Stimulated activated CD8-positive, alpha-beta memory T cell treated with anti-CD3 and anti-CD28 coated beads, Interleukin-4, amount 100 ng/mL, for 48 hours (primary cell): ENCODE results near the gene VTCN1.

Experiments used
- DNase-seq: peaks from one replicate; pipeline ENCODE4 v3.0.0-alpha.2; 2020

Gene VTCN1

DNA sequence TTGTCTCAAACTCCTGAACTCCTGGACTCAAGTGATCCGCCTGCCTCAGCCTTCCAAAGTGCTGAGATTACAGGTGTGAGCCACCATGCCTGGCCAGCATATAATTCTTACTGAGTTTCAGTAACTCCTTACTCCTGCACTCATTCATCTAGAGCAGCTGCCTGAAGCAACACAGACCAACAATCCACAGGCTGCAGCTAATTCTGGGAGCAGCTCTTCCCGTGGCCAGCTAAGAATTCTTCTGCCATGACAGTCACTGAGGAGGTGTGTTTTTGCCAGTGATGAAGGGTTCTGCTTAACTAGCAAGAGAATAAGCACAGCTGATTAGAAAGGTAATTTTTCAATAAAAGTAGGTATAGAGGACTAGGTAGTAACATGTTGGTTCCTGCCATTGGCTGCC, 5.4 kb downstream of the VTCN1 start:
- DNase-seq, result no peak

DNA sequence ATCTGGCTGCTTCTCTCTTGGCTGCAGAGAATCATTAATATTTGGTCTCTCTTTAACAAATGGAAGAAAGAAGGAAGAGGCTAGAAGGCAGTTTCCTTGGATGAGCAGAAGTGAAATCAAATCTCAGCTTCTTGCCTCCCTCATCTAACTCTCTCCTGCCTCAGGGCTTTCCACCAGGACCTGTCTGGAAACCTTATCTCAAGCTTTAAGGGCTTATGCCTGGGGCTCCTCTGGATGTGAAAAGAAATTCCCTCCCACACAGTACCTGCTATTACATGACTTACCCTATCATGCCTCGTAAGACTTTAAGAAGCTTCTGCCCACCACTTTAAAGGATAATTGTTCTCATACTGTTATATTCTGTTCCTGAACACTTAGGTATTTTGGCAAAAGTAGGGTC, 8.9 kb downstream of the VTCN1 start:
- no peak for DNase-seq

DNA sequence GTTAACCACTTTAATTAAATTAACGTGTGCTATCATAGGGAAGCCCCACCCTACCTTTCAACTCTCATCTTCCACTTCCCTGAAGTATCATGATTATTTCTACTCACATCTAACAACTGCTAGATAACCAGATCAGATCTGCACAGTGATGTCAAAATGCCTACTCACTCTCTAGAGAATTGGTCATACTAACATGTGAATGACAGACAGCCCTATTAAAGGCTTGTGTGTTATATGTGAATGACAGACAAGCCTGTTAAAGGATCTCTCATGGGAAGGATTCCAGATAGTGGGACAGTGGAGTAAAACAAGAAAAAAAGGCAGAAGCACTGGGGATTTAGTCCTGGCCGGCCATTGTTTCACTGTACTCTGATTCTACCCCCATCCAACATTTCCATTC, 12.6 kb downstream of the VTCN1 start:
- no peak for DNase-seq

GRCh38 chr1:117189726-117190125, 21.0 kb downstream of the VTCN1 start:
- no peak for DNase-seq

DNA sequence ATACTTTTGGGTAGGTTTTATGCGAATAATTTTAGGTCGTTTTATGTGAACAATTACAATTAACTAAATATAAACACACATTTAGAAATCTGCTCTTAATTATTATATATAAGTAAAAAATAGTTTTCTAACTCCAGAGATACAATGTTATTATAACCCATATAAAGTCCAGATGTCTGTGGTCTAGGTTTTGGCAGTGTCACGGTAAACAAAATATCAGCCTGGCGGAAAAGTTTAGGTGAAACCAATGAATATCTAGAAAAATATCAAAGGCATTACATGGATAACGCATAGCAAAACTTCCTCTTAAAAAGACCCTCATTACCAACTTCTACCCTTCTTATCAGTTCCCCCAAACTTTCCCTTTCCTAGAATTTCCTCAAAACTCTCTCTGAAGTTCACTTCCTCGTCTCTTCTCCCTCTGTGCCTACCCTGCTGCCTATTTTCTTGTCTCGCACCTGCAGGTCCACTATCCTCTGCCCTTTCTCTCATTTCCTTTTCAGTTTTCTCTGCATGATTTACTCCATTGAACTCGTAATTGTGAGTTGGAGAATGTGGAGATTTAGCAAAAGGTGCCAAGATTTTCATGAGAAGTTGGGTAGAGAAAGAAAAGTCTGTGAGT, 21.8 kb downstream of the VTCN1 start:
- no peak for DNase-seq

GRCh38 chr1:117188170-117188815, 22.4 kb downstream of the VTCN1 start:
- no peak for DNase-seq

- no peak for DNase-seq
Observed at GRCh38 chr1:117183112-117183511, 27.6 kb downstream of the VTCN1 start.

GRCh38 chr1:117182319-117182718, 28.4 kb downstream of the VTCN1 start:
- no peak for DNase-seq

- DNase-seq, result no peak
Observed at GRCh38 chr1:117181630-117182041, 29.1 kb downstream of the VTCN1 start.

DNA sequence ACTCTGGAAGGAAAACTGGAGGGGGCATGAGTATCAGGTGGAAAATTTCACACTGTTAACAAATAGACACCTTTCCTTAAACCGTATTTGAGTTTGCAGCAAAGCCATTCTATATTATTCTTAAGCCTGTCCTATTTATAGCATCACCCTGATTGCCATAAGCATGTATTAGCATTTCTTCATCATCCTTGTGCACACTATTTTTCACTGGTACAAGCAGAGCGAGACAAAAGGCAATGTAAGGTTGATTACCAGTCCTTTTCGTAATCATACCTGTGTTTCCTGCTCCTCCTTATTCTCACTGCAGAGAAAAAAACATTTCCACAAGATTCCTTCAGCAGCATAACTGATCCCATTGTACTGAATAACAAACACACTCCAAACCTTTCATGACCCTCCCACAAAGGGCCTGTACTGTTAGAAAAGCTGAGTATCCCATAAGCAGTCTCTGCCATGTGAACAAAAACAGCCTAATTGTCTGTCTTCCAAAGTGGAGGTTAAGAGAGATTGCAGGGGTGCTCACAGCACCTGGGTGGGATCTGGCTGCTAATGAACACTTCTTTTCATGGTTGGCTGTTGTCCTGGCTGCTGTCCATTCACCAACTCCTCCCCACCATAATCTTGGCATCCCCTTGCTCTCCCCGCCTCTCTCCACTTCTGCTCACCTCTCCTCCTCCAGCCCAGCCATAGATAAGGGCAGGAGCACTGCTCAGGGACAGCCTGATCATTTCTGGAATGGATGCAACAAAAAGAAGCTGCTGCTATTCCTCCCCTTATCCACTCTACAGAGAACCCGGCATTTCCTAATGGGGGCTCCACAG, 30.4 kb downstream of the VTCN1 start:
- DNase-seq, result no peak

GRCh38 chr1:117179471-117179870, 31.3 kb downstream of the VTCN1 start:
- DNase-seq, result no peak

- DNase-seq, result no peak
Observed at GRCh38 chr1:117178756-117179155, 32.0 kb downstream of the VTCN1 start.

GRCh38 chr1:117177376-117177775, 33.4 kb downstream of the VTCN1 start:
- no peak for DNase-seq

GRCh38 chr1:117176579-117176978, 34.1 kb downstream of the VTCN1 start:
- no peak for DNase-seq

DNA sequence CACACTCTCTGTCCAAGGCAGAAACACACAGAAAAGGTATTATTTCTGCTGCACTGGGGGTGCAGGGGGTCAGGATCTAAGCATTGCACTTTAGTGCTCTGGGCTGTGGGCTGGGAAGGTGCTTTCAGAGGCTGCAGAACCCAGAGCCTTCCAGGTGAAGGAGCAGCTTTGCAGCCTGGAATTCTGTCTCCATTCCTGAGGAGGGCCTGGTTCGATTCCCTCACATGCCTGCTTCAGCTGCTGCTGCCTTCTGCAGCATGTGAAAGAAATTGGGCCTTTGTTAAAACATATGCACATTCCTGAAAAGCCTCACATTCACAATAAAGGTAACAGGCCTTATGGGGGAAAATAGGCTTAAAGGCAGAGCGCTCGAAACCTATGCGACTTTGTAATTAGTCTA, 35.9 kb downstream of the VTCN1 start:
- DNase-seq, result no peak

GRCh38 chr1:117173691-117174090, 37.0 kb downstream of the VTCN1 start:
- no peak for DNase-seq

GRCh38 chr1:117173006-117173405, 37.7 kb downstream of the VTCN1 start:
- no peak for DNase-seq

DNA sequence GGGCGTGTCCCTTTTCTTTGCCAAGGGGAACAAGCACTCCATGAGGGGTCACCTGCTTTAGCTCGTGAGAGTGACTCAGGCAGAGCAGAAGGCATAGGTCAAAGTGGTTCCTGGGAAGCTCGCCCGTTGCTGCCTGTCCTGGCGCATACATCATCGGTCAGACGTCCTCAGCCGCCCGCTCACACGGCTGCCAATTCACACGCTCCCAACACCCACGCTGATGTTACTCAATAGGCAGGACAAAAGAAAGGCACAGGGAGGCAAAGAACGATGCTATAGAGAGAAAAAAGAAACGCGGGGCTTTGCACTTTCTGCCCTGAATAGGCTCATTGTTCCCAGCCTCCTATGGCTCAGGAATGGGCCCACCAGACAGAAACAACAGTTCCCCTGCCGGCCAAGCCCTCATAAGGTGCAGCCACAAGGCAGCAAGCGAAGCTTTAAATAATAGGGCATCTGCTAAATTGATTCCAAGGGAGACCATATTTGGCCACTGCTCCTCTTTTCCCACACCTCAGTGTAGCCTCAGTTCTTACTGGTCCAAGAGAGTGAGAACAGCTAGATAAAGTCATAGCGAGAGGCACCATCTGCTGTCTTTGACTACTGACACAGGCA, 38.7 kb downstream of the VTCN1 start:
- no peak for DNase-seq

DNA sequence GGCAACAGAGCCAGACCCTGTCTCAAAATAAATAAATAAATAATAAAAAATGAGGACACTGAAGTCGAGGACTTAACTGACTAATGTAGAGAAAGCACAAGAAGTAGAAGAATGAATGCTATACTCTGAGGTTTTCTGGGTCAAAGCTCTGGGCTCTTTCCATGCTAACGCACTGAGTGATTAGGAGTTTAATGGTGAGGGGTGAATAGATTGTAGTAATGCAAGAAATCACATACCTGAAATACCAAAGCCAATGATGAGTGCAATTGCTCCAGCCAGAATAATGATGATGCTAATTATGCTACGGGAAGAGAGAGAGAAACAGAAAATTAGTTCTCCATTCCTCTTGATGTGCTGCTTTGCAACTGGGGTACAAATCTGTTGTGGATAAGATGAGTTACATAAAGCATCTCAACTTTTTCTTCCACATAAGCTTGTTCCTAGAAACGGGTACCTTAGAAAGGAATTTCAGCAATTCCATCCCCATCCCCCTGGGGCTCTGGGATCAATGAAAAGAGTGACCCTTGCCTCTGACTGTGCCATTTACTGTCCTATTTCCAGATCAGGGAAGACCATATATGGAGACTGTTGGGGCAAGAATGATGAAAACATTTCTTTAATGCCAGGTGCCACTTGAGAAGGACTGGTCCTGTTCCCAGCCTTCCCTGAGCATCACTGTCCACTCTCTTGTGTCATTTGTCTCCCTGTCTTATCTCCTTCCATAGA, 40.7 kb downstream of the VTCN1 start:
- no peak for DNase-seq

- no peak for DNase-seq
Observed at GRCh38 chr1:117167402-117167801, 43.3 kb downstream of the VTCN1 start.

- DNase-seq, result no peak
Observed at GRCh38 chr1:117166076-117166475, 44.7 kb downstream of the VTCN1 start.

GRCh38 chr1:117164209-117164608, 46.5 kb downstream of the VTCN1 start:
- DNase-seq, result no peak

DNA sequence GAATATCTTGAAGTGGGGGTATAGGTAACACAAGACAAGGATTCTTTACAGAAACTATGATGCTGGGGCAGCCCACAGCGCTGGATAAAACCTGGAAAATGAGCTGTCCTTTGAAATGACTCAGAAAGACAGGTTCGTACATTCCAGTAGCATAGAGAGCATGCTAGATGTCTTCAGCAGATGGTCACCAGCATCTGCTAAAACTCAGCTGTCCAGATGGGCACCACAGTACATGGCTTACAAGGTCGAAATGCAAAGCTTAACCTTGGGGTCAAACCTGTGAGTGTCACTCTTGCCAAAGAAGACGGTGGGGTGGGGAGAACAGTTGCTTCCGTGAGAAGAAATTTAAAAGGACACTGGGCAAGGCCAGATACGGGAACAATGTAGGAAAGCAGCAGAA, 47.9 kb downstream of the VTCN1 start:
- no peak for DNase-seq
